Dermis microvascular lymphatic vessel endothelial cell (primary cell): ENCODE measurements around the gene TSG101. TPM values are rescaled to one million over a fixed set of nuclear protein-coding genes. Genes with fewer than 3 reads are reported as not detected.

Source experiments
- DNase-seq, 2 donors: peaks; one replicate each; pipeline versions ENCODE4 v3.0.0 to v3.0.0-alpha.2; 2010; ENCODE audit warnings: low read depth in 2 of 2
- total RNA-seq: library from RNA; depleted of rRNA; stranded (reverse); fragments of >200 nt; gene quantifications from 2 replicates; pipeline ENCODE4 v1.2.1, GENCODE V29; 2014

Gene TSG101
- total RNA-seq: 43.9 and 51.5 TPM in 2 replicates

DNA sequence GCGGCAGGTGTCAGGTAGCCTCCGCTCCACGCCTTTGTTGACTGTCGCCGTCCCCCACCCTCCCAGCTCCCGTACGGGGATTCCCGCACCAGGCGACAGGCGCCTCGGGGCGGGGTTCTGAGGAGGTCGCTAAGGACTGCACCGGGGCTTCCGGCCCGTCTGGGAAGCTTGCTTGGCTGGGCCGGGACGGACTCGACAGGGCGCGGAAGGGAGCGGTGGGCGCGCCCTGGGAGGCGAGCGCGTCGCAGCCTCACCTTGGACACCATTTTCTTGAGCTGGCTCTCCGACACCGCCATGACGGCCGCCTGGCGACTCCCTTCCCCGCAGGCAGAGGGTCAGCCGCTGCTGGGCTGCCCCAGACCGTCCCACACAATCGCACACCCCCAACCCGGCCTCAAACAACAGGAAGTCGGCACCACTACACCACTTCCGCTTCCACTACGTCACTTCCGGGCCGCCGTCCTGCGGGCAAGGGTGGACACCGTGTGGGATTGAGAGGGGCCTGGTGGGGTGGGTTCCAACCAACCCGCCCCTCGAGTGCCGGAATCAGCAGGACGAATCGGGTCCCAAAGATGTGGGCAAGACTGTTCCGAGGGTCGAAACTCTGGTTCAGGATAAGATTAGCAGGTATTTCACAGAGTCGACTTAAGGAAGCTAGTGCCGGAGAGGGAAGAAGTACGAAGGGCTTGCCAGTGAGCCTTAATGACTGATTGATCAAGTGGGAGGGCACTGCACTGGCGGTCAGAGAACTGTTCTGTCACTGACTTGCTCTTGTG lies at the start of gene TSG101:
TSS of gene TSG101 (minus strand) at position 422 of the 776 bp plus-strand sequence. CDS start at position 296, 126 bp downstream.
- peak; percentile 95 to 97 for DNase-seq

DNA sequence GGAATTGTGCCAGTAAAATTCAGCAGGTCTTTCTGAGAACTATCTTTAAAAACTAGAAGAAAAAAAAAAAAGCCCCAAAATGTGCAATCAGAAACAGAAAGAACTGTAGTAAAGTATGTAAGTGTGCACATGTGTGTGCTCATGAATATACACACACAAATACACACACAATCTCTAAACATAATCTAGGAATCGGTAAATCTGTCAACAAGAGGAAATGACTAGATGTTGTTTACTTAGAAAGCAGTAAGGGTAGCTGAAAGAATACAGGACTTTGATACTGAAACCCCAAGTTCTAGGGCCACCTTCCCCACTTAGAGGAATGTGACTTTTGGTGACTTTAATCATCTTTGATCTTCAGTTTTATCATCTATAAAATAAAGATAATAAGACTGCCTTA lies 48.6 kb upstream of the TSG101 start:
- DNase-seq: peak; percentile 38 to 80

- DNase-seq: no peak
Measured at GRCh38 chr11:18567081-18567480, 40.3 kb upstream of the TSG101 start.

- no peak for DNase-seq
Measured at GRCh38 chr11:18566406-18566805, 39.7 kb upstream of the TSG101 start.

DNA sequence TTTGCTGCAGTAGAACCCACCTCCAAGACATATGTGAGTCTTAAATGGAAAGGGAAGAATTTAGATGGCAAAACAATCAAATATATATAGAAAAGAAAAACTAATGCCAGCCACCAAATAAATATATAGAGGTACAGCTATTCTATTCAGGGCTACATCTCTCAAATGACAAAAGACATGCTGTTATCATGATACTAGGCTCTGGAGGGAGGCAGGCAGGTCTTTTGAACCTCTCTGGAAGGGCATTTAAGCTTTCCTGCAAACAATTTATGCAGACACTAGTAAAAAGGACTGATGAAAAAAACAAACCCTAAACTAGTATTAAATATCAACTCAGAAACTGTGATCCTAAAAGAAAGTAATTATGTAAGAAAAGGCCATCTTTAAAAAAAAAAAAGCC lies 37.4 kb upstream of the TSG101 start:
- DNase-seq: no peak

GRCh38 chr11:18563090-18563730 lies 36.5 kb upstream of the TSG101 start:
- DNase-seq: no peak

- no peak for DNase-seq
Measured at GRCh38 chr11:18548001-18548400, 21.3 kb upstream of the TSG101 start.

DNA sequence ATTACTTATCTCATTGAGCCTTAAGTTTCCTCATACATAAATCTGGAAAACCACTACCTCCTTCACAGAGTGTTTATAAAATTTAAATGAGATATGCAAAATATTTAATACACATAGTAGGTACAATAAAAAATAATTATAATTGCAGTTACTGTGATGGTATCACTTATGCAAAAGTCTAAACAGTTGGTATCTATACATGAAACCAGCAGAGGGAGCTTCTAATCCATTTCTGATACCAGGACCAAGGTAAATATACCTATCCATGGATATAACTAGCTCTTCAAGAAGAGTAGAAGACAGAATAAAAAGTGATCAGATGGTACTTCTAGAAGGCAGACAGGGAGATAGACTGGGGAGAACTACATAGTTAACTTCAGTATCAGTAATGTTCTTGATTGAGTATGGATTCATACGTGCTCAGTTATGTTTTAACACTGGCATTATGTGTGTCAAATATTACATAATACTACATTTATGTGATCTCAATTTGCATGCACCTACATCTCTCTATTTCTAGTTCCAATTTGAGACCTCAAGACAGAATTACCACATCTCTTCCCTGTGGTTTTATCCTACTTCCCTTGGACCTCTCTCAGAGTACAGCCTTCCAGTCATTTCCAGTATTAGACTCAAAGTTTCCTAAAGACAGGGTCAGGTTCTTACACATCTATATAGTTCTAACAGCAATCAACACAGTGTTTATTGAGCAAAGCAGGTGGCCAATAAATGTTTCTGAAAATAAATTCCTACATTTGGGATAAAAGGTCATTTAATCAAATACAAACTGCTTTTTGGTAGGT lies 13.7 kb upstream of the TSG101 start:
- peak in 1 of 2 donors; percentile 40 for DNase-seq

GRCh38 chr11:18536209-18536608 lies 9.5 kb upstream of the TSG101 start:
- DNase-seq: no peak

DNA sequence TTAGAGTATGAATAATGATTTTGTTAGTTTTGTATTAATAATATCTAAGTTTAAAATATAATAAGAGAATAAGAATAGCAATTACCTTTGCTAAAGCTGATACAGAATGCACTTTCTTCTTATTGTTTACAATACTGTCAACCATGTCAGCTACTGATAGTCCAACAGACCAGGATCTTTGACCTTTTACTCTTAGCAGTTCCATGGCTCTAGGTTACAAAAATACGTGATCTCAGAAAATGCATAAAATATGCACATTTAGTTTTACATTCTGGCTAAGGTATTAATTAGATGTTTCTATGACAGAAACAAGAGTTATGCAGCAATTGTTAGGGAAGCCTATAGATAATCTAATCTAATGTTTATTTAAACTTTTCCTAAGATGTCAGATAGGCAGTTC lies 7.5 kb upstream of the TSG101 start:
- DNase-seq: no peak

GRCh38 chr11:18533365-18533764 lies 6.6 kb upstream of the TSG101 start:
- DNase-seq: no peak

- peak; percentile 23 to 41 for DNase-seq
Measured at GRCh38 chr11:18527512-18527911, 770 bp upstream of the TSG101 start.

- no peak for DNase-seq
Measured at GRCh38 chr11:18526130-18526520, 617 bp downstream of the TSG101 start.

DNA sequence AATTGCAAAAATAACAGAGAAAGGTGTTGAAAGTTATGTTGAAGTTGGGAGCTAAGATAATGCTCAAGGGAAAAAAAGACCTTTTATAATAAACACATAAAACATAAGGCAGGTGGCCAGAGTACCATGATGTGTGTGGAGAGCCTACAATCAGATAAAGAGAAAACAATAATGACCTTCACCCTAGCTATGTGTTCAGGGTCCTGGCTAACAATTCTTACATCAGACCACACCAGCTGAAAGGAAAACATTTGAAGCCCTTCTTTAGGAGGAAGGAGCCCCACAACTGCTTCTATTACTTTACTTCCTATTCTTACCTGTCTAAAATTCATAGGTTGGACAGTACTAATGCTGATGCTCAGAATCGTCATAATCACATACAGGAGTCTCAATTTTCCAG lies 2.5 kb downstream of the TSG101 start:
- DNase-seq: no peak

- DNase-seq: no peak
Measured at GRCh38 chr11:18523084-18523483, 3.7 kb downstream of the TSG101 start.

- DNase-seq: no peak
Measured at GRCh38 chr11:18522388-18522787, 4.4 kb downstream of the TSG101 start.

- DNase-seq: no peak
Measured at GRCh38 chr11:18521122-18521521, 5.6 kb downstream of the TSG101 start.

GRCh38 chr11:18502352-18502751 lies 24.4 kb downstream of the TSG101 start:
- DNase-seq: no peak

GRCh38 chr11:18501629-18502028 lies 25.1 kb downstream of the TSG101 start:
- DNase-seq: peak in 1 of 2 donors; percentile 5

- DNase-seq: no peak
Measured at GRCh38 chr11:18498039-18498438, 28.7 kb downstream of the TSG101 start.

DNA sequence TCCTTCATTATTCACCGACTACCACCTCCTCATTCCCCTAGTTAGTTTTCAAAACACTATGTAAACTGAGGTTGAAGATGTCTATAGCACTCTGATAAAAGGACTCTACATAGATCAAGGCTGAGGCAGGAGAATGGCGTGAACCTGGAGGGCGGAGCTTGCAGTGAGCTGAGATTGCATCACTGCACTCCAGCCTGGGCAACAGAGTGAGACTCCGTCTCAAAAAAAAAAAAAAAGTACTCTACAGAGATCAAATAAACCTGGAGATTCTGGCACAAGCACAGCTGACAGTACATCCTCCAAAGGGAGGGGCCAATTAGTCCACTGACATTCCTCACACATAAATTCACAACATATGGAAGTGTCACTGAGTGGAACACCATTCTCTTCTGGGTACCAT lies 31.0 kb downstream of the TSG101 start:
- no peak for DNase-seq

- no peak for DNase-seq
Measured at GRCh38 chr11:18495271-18495670, 31.5 kb downstream of the TSG101 start.
